Lung (tissue), 12 donors: ENCODE measurements around the gene SNTG2. TPM values are rescaled to one million over a fixed set of nuclear protein-coding genes. Genes with fewer than 3 reads are reported as not detected.

Source experiments
- ATAC-seq: fragments of 200-7000 bp; cut with Tn5 transposase; one replicate; pipeline ENCODE4 v1.9.1; 2020; ENCODE audit warnings: moderate number of reproducible peaks; ENCODE audit not compliant: insufficient read depth, low FRiP score
- DNase-seq, 3 donors: peaks; one replicate each; pipeline ENCODE4 v3.0.0-alpha.2; 2013 to 2017
- H3K27ac ChIP-seq, 2 donors: one replicate each; pipeline ENCODE4 v1.5.1; 2013; ENCODE audit warnings: mild to moderate bottlenecking in 2 of 2, moderate library complexity in 2 of 2, control low read depth in 1 of 2, inconsistent platforms in 1 of 2, low read depth in 1 of 2, low read length in 1 of 2
- H3K27me3 ChIP-seq, 3 donors: one replicate each; pipeline ENCODE4 v1.5.1; 2013; ENCODE audit warnings: low read length in 2 of 3; ENCODE audit not compliant: control insufficient read depth in 3 of 3, insufficient read depth in 3 of 3
- H3K36me3 ChIP-seq, 4 donors: one replicate each; pipeline ENCODE4 v1.5.1; 2013; ENCODE audit warnings: low read length in 4 of 4, mild to moderate bottlenecking in 1 of 4, moderate library complexity in 1 of 4; ENCODE audit not compliant: control insufficient read depth in 4 of 4, insufficient read depth in 4 of 4
- H3K4me1 ChIP-seq, 5 donors: one replicate each; pipeline ENCODE4 v1.5.1; 2013; ENCODE audit warnings: low read length in 5 of 5, mild to moderate bottlenecking in 2 of 5, moderate library complexity in 1 of 5; ENCODE audit not compliant: control insufficient read depth in 5 of 5, insufficient read depth in 5 of 5
- H3K4me3 ChIP-seq: one replicate; pipeline ENCODE4 v1.5.1; 2013; ENCODE audit warnings: mild to moderate bottlenecking, control low read depth, moderate library complexity
- H3K9ac ChIP-seq, 2 donors: one replicate each; pipeline ENCODE4 v1.5.1; 2013; ENCODE audit warnings: low read length in 2 of 2, control low read depth in 1 of 2; ENCODE audit not compliant: insufficient read depth in 1 of 2
- H3K9me3 ChIP-seq, 4 donors: one replicate each; pipeline ENCODE4 v1.5.1; 2013; ENCODE audit warnings: low read length in 3 of 4, mild to moderate bottlenecking in 1 of 4, moderate library complexity in 1 of 4; ENCODE audit not compliant: control insufficient read depth in 4 of 4, insufficient read depth in 3 of 4
- WGBS, 2 donors: extraction: QIAGEN DNeasy Blood & Tissue Kit; methylation state at CpG; one replicate each; pipeline ENCODE4 v1.1.7; 2013; 5-methylcytosine and 5-hydroxymethylcytosine counted together
- polyA plus RNA-seq, 2 donors: library from polyadenylated mRNA; stranded (reverse); fragments of 200-250 nt; gene quantifications; one replicate each; pipeline ENCODE4 v1.2.1, GENCODE V29; 2013
- total RNA-seq, 2 donors: library from RNA; depleted of rRNA in 1 of 2; stranded (reverse); fragments of >200 nt in 1 of 2; gene quantifications; one replicate each; pipeline ENCODE4 v1.2.1, GENCODE V29; 2014 to 2021
- TF ChIP-seq, protein P1 (sequence below): IDR thresholded peaks from 2 replicates; pipeline ENCODE4 v1.5.1; 2012; ENCODE audit warnings: mild to moderate bottlenecking; ENCODE audit errors: control extremely low read depth, extremely low read depth
- donor health status: control.
- donor health status: control.
- donor health status: Bipolar disorder and iron deficiency.
- donor health status: healthy.
- donor health status: DM: yes; HTN: yes; CAD: no.

The SNTG2 gene
- total and polyA plus RNA-seq, 4 donors: 0.31 to 1.8 (median 1.2) TPM

DNA sequence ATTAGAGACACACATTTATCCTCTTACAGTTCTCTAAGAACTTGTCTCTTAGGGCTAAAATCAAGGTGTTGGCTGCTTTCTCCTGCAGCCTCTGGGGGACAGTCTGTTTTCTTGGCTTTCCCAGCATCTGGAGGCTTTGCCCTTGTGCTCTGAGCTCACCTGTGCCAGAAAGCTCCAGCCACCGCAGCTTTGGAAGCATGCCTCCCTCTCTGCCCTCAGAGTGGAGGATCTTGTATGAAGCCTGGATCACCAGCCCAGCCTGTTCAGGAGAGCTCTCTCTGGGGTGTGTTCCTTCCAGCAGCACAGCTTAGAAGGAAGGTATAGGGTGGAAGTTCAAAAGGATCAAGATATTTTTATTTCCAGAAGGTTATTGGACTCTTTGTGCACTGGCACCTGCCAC is 409.5 kb downstream of the SNTG2 start:
- H3K4me3 ChIP-seq: no peak overlapping the region
- ATAC-seq (no peak), DNase-seq (no peak)
- no peaks in the 10 kb centered on the region for H3K4me1 ChIP-seq
- TF ChIP-seq, protein P1, sequence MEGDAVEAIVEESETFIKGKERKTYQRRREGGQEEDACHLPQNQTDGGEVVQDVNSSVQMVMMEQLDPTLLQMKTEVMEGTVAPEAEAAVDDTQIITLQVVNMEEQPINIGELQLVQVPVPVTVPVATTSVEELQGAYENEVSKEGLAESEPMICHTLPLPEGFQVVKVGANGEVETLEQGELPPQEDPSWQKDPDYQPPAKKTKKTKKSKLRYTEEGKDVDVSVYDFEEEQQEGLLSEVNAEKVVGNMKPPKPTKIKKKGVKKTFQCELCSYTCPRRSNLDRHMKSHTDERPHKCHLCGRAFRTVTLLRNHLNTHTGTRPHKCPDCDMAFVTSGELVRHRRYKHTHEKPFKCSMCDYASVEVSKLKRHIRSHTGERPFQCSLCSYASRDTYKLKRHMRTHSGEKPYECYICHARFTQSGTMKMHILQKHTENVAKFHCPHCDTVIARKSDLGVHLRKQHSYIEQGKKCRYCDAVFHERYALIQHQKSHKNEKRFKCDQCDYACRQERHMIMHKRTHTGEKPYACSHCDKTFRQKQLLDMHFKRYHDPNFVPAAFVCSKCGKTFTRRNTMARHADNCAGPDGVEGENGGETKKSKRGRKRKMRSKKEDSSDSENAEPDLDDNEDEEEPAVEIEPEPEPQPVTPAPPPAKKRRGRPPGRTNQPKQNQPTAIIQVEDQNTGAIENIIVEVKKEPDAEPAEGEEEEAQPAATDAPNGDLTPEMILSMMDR: no peak
- H3K9me3 ChIP-seq: peaks cover 0 to 3% (median 0%) of the 10 kb centered on the region in 4 donors
- no peak overlapping the region for H3K9ac ChIP-seq
- no peak overlapping the region for H3K27ac ChIP-seq
- H3K36me3 ChIP-seq: no peaks in the 10 kb centered on the region
- WGBS, 2 donors: 76 to 87% methylated on average over 1 of the region's 1 CpG
- no peaks in the 10 kb centered on the region for H3K27me3 ChIP-seq

DNA sequence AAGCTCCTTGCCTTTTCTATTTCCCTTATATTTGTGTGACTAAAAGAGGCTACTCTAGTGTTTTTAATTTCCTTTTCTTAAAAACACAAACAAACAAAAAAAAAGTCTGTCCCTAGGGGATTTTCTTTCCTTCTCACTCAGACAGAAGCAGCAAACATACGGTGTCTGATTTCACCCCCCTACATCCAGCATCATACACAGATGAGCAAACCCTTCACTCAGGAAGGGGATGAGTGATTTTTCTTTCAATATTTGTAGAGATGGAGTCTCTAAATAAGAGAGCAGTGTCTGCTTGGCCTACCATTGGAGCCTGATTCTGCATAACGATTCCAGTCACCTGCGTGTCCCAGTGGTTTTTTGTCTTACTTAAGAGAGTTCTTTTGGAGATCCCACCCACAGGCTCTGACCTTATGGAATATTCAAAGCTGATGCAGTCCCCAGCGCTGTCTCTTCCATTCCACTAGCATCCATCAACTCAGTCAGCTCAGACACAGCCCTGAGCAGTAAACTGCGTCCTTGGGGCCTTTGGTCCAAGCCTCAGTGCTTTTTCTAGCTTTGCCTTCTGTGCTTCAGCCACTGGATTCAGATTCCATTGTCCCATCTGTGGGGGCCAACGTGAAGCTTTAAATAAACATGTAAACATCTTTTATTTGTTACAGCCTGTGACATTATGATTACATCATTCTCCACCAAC is 410.1 kb downstream of the SNTG2 start:
- H3K4me3 ChIP-seq: no peak overlapping the region
- no peak overlapping the region for H3K27ac ChIP-seq
- no peak for DNase-seq
- no peaks in the 10 kb centered on the region for H3K27me3 ChIP-seq
- 75 to 81% methylated on average over 6 of the region's 6 CpGs for WGBS, 2 donors
- H3K4me1 ChIP-seq: no peaks in the 10 kb centered on the region
- no peak overlapping the region for H3K9ac ChIP-seq
- TF ChIP-seq, protein P1: no peak
- ATAC-seq: no peak
- H3K9me3 ChIP-seq: peaks cover 0 to 3% (median 0%) of the 10 kb centered on the region in 4 donors
- H3K36me3 ChIP-seq: no peaks in the 10 kb centered on the region

DNA sequence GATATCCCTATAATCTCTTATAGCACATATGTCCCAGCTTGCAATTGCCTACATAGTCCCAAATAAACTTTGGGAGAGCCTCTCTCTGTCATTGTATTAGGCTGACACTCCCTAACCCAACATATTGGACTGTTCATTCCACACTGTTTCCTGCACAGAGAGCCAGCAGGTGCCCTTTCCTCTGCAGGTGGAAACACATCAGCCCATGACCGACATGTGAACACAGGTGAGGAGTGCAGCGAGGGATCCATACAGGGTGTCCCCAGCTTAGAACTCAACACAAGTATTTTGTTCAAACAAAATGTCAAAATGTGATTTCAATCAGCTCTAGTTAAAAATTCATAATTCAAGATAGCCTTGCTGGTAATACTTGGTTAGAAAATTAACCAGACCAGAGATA is 412.7 kb downstream of the SNTG2 start:
- Histone ChIP-seq H3K36me3 (no peaks in the 10 kb centered on the region), H3K27ac (no peak overlapping the region), H3K9me3 (peaks cover 0 to 3% (median 0%) of the 10 kb centered on the region in 4 donors), H3K4me1 (no peaks in the 10 kb centered on the region), H3K9ac (no peak overlapping the region), H3K4me3 (no peak overlapping the region), H3K27me3 (no peaks in the 10 kb centered on the region)
- WGBS, 2 donors: 89% methylated on average over 2 of the region's 2 CpGs
- TF ChIP-seq, protein P1: no peak
- no peak for DNase-seq
- ATAC-seq: no peak
